Prostate gland (tissue), 2 donors: ENCODE data around the gene ORC4. TPM values are rescaled to one million over a fixed set of nuclear protein-coding genes. Genes with fewer than 3 reads are reported as not detected.

ENCODE experiments used
- DNase-seq: peaks from one replicate; pipeline ENCODE4 v3.0.0-alpha.2; 2019; ENCODE audit warnings: low spot score
- H3K27ac ChIP-seq, 2 donors: fragments of 200-600 bp; sonication (generic); 2 replicates each; pipeline ENCODE4 v1.5.1; 2017 to 2019
- H3K27me3 ChIP-seq: fragments of 200-600 bp; sonication (generic); replicated peaks from 2 replicates; pipeline ENCODE4 v1.5.1; 2019; ENCODE audit not compliant: insufficient read depth
- H3K36me3 ChIP-seq, 2 donors: fragments of 200-600 bp; sonication (generic); 1 replicate in 1 of 2; 2 replicates in 1 of 2; pipeline versions ENCODE4 v1.5.1 to v1.8.1; 2017 to 2019
- H3K4me1 ChIP-seq: fragments of 200-600 bp; sonication (generic); replicated peaks from 2 replicates; pipeline ENCODE4 v1.5.1; 2019
- H3K4me3 ChIP-seq, 2 donors: fragments of 200-600 bp; sonication (generic); 2 replicates each; pipeline ENCODE4 v1.5.1; 2017 to 2019
- H3K9me3 ChIP-seq: fragments of 200-600 bp; sonication (generic); 2 replicates; pipeline ENCODE4 v1.5.1; 2017
- CTCF ChIP-seq, 4 experiments: fragments of 200-600 bp in 2 of 4; fragments of 450-650 bp in 2 of 4; sonication (generic) in 2 of 4; IDR thresholded peaks; 1 replicate in 3 of 4; 2 replicates in 1 of 4; pipeline ENCODE4 v1.5.1; 2016 to 2019; ENCODE audit warnings: antibody characterized with exemption in 4 of 4, mild to moderate bottlenecking in 2 of 4, moderate library complexity in 2 of 4
- POLR2A ChIP-seq: fragments of 450-650 bp; IDR thresholded peaks from one replicate; pipeline ENCODE4 v1.6.1; 2016; ENCODE audit warnings: antibody characterized with exemption, mild to moderate bottlenecking
- POLR2AphosphoS5 ChIP-seq: sonication (generic); formaldehyde crosslinking; IDR thresholded peaks from one replicate; pipeline ENCODE4 v1.6.1; 2017; ENCODE audit warnings: antibody characterized with exemption
- WGBS: methylation state at CpG from one replicate; pipeline ENCODE4 v1.1.5; 2018; 5-methylcytosine and 5-hydroxymethylcytosine counted together
- intact Hi-C: fragments of 100-400 bp; cut with DNase I; formaldehyde crosslinking; loops from one replicate; pipeline ENCODE4 v1.14.2; 2022
- total RNA-seq, 2 donors: library from RNA; depleted of rRNA; stranded (reverse); fragments of >200 nt; gene quantifications; one replicate each; pipeline ENCODE4 v1.1.0, GENCODE V29; 2016

The ORC4 gene
- total RNA-seq, 2 donors from 2014 or later = 62.0 to 88.3 TPM

- Histone ChIP-seq H3K4me1 (no peaks in the 10 kb centered on the region), H3K27ac (no peak overlapping the region), H3K27me3 (no peaks in the 10 kb centered on the region), H3K36me3 (no peaks in the 10 kb centered on the region), H3K9me3 (no peaks in the 10 kb centered on the region), H3K4me3 (no peak overlapping the region)
- intact Hi-C loops = no loop called here
- no peak for TF ChIP-seq POLR2A
- no peak for TF ChIP-seq POLR2AphosphoS5
- TF ChIP-seq CTCF (IDR thresholded peaks at IDR 0.05) = no peak
- 38% methylated on average over 1 of the region's 1 CpG for WGBS
- DNase-seq = no peak
Observed at GRCh38 chr2:147945660-147946059, 74.9 kb downstream of the ORC4 start.

GRCh38 chr2:147939313-147939712 is 81.2 kb downstream of the ORC4 start:
- no peaks in the 10 kb centered on the region for H3K36me3 ChIP-seq
- 97% methylated on average over 1 of the region's 1 CpG for WGBS
- no peaks in the 10 kb centered on the region for H3K4me1 ChIP-seq
- H3K9me3 ChIP-seq = no peaks in the 10 kb centered on the region
- H3K27me3 ChIP-seq = no peaks in the 10 kb centered on the region
- no peak for DNase-seq
- no peak overlapping the region for H3K27ac ChIP-seq
- H3K4me3 ChIP-seq = no peak overlapping the region
- intact Hi-C loops = loop anchor here (5.0 to 10.0 kb wide), 2 partner anchors 575 to 1048 kb away; no protein-coding TSS in a partner anchor
- TF ChIP-seq POLR2AphosphoS5 = no peak
- no peak for TF ChIP-seq CTCF (IDR thresholded peaks at IDR 0.05)
- TF ChIP-seq POLR2A = no peak

DNA sequence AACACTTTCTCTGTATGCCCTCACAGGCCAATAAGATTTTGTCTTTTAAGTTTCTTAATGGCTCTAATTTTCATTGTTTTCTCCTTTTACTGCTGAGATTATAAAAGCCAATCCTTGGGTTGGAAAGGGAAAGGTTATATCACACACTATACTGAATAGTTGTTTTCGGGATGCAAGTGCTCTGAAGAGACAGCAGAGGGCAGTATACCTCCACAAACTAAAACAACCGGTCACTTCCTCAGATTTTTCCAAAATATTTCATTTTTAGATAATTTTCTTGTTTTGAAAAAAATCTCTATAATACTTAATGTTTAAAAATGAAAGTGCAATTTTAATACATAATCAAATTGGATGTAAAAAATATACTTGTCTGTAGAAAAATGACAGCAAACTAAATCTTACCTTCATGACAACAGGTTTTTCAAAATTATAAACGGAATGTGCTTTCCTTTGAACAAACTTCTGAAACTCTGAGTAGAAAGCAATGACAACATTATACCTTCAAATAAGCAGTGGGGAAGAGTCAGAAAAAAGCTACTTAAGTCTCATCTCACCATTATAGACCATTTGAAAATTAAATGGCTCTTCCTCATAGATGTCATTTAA is 82.7 kb downstream of the ORC4 start:
- H3K27me3 ChIP-seq = no peaks in the 10 kb centered on the region
- TF ChIP-seq CTCF (IDR thresholded peaks at IDR 0.05) (peak; percentile 44 to 82 (median 78)), POLR2AphosphoS5 (no peak)
- no peaks in the 10 kb centered on the region for H3K4me1 ChIP-seq
- 38% methylated on average over 3 of the region's 3 CpGs for WGBS
- H3K4me3 ChIP-seq = no peak overlapping the region
- no peaks in the 10 kb centered on the region for H3K36me3 ChIP-seq
- no peaks in the 10 kb centered on the region for H3K9me3 ChIP-seq
- intact Hi-C loops = loop anchor here (5.0 to 10.0 kb wide), 2 partner anchors 577 to 1049 kb away; no protein-coding TSS in a partner anchor
- DNase-seq = no peak
- no peak overlapping the region for H3K27ac ChIP-seq

GRCh38 chr2:147934881-147935620 is 85.5 kb downstream of the ORC4 start:
- 59% methylated on average over 1 of the region's 1 CpG for WGBS
- Histone ChIP-seq H3K4me3 (no peak overlapping the region), H3K27me3 (no peaks in the 10 kb centered on the region), H3K27ac (no peak overlapping the region), H3K36me3 (no peaks in the 10 kb centered on the region), H3K9me3 (no peaks in the 10 kb centered on the region), H3K4me1 (no peaks in the 10 kb centered on the region)
- intact Hi-C loops = loop anchor here (5.0 to 10.0 kb wide), 2 partner anchors 580 to 1052 kb away; no protein-coding TSS in a partner anchor
- no peak for TF ChIP-seq CTCF (IDR thresholded peaks at IDR 0.05)
- TF ChIP-seq POLR2AphosphoS5 = no peak
- no peak for TF ChIP-seq POLR2A
- no peak for DNase-seq
